Stimulated activated CD4-positive, alpha-beta T cell treated with anti-CD3 and anti-CD28 coated beads, Interleukin-4, amount 100 ng/mL, for 48 hours (primary cell): ENCODE results near the gene PLAC8.
"Not testable (repeated sequence)": the region's sequence is repeated elsewhere in the genome, so short reads cannot be mapped to it uniquely, and the experiment has no call there.

Experiments used
- DNase-seq, 2 donors: peaks; one replicate each; pipeline ENCODE4 v3.0.0-alpha.2; 2020; ENCODE audit warnings: low read depth in 2 of 2

The PLAC8 gene

GRCh38 chr4:83112678-83113428, 1.7 kb downstream of the PLAC8 start:
- DNase-seq = no peak

- DNase-seq = no peak
Observed at GRCh38 chr4:83112231-83112630, 2.3 kb downstream of the PLAC8 start.

DNA sequence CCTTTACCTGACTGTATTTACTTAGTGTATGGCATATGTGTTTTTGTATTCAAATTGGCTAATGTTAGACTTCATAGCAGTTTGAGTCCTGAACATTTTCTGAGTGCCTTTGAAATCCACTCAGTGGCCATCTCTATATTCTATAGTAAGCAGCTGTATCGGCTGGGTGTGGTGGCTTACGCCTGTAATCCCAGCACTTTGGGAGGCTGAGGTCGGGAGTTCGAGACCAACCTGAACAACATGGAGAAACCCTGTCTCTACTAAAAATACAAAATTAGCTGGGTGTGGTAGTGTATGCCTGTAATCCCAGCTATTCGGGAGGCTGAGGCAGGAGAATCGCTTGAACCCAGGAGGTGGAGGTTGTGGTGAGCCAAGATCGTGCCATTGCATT, 2.8 kb downstream of the PLAC8 start:
- DNase-seq = not testable (repeated sequence)

DNA sequence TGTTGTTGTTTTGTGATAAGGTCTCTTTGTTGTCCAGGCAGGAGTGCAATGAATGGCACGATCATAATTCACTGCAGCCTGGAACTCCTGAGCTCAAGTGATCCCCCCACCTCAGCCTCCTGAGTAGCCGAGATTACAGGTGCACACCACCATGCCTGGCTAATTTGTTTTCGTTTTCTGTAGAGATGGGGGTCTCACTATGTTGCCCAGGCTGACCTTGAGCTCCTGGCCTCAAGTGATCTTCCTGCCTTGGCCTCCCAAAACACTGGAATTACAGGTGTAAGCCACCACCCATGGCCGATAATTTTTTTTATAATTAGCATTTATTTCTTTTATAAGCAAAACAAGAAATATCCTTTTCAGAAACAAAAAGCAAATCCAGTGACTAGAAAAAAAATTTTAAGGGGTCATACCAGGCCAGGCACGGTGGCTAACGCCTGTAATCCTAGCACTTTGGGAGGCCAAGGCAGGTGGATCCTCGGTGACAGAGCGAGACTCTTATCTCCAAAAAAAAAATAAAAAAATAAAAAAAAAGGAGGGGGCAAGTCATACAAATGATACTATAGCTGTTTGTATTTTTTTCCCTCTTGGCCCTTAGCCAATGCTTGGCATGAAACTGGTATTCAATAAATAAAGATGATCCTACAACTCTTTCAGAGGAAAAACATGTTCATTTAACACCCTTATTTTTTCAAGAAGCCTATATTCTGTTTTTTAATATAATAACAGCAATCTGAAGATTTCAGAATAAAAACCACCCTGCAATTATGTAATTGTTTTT, 3.4 kb downstream of the PLAC8 start:
- no peak for DNase-seq

- DNase-seq = peak; percentile 88
Observed at GRCh38 chr4:83110223-83110945, 4.1 kb downstream of the PLAC8 start.

DNA sequence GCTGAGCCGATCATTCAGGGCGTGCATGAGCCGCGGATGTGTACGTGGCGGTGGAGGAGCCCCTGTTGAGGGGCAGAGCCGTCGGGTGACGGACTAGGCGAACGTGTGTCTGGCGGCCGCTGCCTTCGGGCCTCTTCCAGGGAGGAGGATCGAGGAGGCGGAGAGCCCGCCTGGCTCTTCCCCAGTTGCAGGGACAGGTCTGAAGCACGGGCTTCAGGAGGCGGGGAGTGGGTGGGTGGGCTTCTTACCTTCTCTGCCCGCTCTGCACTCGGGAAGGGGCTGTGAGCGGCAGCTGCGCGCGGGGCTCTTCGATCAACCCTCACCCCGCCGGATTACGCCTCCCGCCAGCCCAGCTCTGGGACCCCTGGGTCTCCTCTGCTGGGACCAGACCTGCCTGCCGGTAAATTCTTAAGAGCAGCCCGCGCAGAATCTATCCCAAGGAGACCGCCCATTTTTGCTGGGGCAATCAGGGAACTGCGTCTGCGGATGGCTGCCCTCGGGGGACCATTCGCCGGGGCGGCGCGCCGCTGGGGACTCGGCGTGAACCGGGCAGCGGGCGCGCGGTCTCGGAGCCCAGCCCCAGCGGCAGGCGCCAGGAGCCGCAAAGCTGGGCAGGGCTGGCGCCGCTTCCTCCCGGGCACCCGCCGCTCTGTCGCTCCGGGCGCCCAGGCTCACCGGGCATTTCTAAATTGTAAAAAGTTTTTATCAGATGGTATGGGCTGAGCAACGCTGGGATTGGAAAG, 4.9 kb downstream of the PLAC8 start:
- DNase-seq = peak; percentile 38 to 41

DNA sequence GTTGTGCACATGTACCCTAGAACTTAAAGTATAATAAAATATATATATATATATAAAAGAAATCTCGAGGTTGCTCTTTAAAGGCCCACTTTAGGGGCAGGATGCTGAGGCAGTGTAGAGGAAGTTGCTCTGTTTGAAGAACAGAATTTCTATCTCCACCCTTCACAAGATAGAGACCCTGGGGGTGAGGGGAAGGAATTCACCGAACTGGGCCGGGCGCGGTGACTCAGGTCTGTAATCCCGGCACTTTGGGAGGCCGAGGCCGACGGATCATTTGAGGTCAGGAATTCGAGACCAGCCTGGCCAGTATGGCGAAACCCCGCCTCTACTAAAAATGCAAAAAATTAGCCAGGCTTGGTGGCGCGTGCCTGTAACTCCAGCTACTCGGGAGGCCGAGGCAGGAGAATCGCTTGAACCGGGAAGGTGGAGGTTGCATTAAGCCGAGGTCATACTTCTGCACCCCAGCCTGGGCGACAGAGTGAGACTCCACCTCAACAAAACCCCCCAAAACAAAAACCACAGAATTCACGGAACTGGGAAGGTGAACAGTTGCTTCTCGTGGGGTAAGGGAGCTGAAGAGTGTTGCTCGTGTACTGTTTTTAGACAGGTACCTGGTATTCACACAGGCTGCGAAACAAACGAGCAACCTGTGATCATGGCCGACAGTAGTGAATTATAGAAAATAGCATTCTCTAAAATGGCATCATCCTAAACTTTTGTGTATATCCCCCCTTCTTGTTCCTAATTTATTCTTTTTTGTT, 6.2 kb downstream of the PLAC8 start:
- DNase-seq = no peak

- no peak for DNase-seq
Observed at GRCh38 chr4:83107631-83108030, 6.9 kb downstream of the PLAC8 start.

DNA sequence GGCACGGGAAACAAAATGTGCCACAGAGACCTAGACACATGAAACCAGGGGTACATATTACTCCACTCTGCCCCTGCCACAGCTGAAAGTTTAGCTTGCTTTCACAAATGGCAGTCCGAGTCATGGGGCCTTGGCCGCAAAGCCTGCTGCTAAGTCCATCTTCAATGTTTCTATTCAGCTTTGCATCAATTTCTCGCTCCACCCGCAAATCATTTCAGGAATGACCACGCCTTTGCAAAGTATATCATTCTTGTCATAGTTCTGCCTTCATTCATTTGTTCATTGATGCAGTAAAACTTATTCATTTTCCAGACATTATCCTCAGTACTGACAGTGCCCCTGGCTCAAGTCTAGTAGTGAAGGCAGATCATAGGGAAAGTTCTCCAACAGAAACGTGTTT, 9.5 kb downstream of the PLAC8 start:
- DNase-seq = no peak

- DNase-seq = no peak
Observed at GRCh38 chr4:83096397-83096796, 18.1 kb downstream of the PLAC8 start.

- DNase-seq = no peak
Observed at GRCh38 chr4:83093060-83093640, 21.4 kb downstream of the PLAC8 start.

DNA sequence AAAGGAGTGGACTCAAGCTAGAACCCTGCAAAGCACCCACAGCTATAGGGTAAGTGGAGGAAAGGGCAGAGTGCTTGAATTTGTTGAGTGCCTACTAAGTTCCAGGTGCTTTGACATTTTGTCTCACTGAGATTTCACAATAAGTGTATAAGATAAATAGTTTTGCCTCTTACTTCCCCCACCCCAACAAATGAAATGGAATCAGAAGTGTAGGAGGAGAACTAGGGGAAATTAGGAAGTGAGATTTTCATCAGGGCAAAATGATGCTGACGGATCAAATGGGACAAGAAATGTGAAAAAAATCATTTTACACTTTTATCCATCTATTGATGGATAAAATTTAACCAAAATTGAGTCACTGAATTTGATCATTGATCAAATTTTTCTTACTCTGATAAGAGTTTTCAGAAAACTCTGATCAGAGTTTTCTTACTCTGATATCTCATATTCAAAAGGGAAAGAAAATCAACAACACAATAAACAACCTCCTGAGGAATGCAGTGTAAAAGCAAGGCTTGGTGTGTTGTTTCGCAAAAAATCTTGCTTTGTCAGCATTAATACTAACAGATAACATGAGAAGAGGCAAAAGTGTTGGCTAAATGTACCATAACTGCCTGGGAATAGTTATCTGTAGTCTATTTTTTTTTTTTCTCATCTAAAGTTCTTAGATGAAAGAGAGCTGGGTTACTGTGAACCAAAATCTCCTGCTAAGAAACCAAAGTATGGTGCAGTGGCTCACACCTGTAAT, 24.9 kb downstream of the PLAC8 start:
- no peak for DNase-seq

DNA sequence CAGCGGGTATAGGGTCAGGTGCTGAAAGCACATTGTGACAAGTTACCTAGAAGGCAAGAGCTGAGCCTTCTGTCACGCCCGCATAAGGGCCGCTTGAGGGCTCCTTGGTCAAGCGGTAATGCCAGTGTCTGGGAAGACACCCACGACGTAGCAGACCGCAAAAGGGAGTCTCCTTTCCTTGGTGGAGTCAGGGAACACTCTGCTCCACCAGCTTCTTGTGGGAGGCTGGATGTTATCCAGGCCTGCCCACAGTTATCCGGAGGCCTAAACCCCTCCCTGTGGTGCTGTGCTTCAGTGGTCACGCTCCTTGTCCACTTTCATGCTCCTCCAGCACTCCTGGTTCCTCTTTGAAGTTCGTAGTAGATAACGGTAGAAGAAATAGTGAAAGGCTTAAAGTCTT, 29.6 kb downstream of the PLAC8 start:
- DNase-seq = not testable (repeated sequence)

- DNase-seq = peak in 1 of 2 donors; percentile 11
Observed at GRCh38 chr4:83083925-83084475, 30.5 kb downstream of the PLAC8 start.

GRCh38 chr4:83082777-83083176, 31.8 kb downstream of the PLAC8 start:
- DNase-seq = no peak

DNA sequence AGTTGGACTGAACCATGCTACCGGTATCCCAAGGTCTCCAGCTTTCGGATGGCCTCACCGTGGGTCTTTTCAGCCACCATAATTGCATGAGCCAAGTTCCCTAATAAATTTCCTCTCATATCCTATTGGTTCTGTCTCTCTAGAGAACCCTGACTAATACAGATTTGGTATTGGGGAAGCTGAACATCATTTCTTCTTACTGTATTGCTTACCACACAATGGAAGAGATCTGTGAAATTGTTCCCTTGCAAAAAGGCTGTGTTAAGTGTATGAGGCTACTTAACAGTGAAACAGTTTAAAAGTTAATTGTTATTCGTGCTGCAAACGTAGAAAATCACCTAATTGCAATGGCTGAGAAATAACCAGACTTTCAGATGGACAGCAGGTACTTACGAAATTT, 34.0 kb downstream of the PLAC8 start:
- no peak for DNase-seq

DNA sequence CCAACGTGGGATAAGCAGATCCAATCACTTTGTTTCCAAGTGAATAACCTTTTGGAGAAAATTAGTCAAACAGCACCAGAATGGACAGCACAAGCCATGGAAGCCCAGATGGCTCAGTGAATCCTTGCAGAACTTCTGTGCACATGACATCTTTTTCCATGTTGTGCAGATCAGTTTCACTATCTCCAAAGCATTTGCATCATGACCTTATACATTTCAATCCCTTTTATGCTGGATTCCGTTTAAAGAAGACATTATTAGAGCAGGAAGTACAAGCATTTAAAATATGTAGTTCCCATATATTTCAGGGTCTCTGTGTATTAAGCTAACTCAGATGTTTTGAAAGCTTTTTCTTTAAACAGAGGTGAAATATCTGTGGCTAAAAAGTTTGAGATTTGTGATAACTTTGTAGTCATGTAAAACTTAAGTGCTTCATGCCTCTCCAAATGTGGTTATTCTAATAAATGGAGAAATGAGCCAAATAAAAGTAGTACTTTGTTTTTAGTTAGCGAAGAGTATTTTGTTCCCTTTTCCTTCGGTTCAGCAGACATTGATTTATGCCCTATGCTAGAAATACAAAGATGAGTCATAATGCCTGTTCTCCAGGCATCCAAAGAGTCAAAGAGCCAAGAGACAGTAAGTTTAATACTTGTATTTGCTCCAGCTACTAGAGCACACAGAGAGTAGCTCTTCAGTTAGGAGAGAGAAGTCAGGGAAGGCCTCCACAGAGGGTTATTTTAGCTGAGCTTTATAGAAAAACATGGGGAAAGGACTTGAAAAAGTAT, 39.0 kb downstream of the PLAC8 start:
- DNase-seq = no peak

DNA sequence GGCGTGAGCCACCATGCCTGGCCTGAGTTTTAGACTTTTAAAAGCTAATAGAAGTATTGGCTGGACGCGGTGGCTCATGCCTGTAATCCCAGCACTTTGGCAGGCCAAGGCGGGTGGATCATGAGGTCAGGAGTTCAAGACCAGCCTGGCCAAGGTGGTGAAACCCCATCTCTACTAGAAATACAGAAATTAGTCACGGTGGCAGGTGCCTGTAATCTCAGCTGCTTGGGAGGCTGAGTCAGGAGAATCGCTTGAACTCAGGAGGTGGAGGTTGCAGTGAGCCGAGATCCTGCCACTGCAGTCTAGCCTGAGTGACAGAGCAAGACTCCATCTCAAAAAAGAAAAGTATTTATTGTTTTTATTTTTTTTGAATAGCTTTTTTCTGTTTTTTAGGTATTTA, 39.7 kb downstream of the PLAC8 start:
- DNase-seq = peak; percentile 18 to 23
